Measurements from ENCODE around the gene HDAC1.

- peak; percentile 88 for TF ChIP-seq MAX (IDR thresholded peaks at IDR 0.05; ENCODE audit: low read depth)
- no peak for TF ChIP-seq CTCF (IDR thresholded peaks at IDR 0.05)
- TF ChIP-seq SMC3 (IDR thresholded peaks at IDR 0.05; ENCODE audit: low read depth, low read length), result no peak
- peak; percentile 24; the same call in 1 of the 2 replicates for TF ChIP-seq TCF12 (IDR thresholded peaks at IDR 0.05)
- no peak for TF ChIP-seq ZBTB33 (IDR thresholded peaks at IDR 0.05; ENCODE audit: borderline replicate concordance, low read depth)
- TF ChIP-seq EZH2phosphoT487 (IDR thresholded peaks at IDR 0.05; ENCODE audit: borderline replicate concordance, low read depth), result no peak
- no peak for TF ChIP-seq RXRA (IDR thresholded peaks at IDR 0.05; ENCODE audit: borderline replicate concordance, low read depth)
- TF ChIP-seq MXI1 (IDR thresholded peaks at IDR 0.05; ENCODE audit: low read depth, low read length), result peak; percentile 1; the same call in 1 of the 2 replicates
- peak; percentile 90 for TF ChIP-seq TAF1 (IDR thresholded peaks at IDR 0.05; ENCODE audit: borderline replicate concordance, low read depth, low read length)
- TF ChIP-seq NFIC (IDR thresholded peaks at IDR 0.05; ENCODE audit: borderline replicate concordance), result no peak; the same call in 1 of the 2 replicates
- no peak for TF ChIP-seq USF2 (IDR thresholded peaks at IDR 0.05; ENCODE audit: borderline replicate concordance, low read depth, low read length)
- TF ChIP-seq JUND (IDR thresholded peaks at IDR 0.05), result no peak
- peak; percentile 55; the same call in 1 of the 2 replicates for TF ChIP-seq GABPA (IDR thresholded peaks at IDR 0.05; ENCODE audit: low read depth)
- no peak for TF ChIP-seq PBX3 (IDR thresholded peaks at IDR 0.05)
Measured at GRCh38 chr1:32291708-32292538, at the start of gene HDAC1.
